B cell (primary cell): ENCODE data around the gene SEC16B. TPM values are rescaled to one million over a fixed set of nuclear protein-coding genes. Genes with fewer than 3 reads are reported as not detected.

ENCODE experiments used
- ATAC-seq: fragments of 200-7000 bp; cut with Tn5 transposase; one replicate; pipeline ENCODE4 v1.10.0; 2021; ENCODE audit warnings: low read depth, mild to moderate bottlenecking, moderate number of reproducible peaks, moderate library complexity
- CTCF ChIA-PET: fragments of 350-600 bp; sonication (Branson Sonifier 250); formaldehyde crosslinking; loops from one replicate; lab custom pipeline; 2021; ENCODE audit warnings: antibody characterized with exemption, inconsistent platforms; lab: Charles Lee
- POLR2A ChIA-PET: fragments of 350-600 bp; sonication (Branson Sonifier 250); formaldehyde crosslinking; loops from one replicate; lab custom pipeline; 2021; ENCODE audit warnings: antibody characterized with exemption; lab: Charles Lee
- DNase-seq: peaks from one replicate; pipeline ENCODE4 v3.0.0; 2013
- H2AFZ ChIP-seq: 2 replicates; pipeline ENCODE4 v1.6.1; 2012; ENCODE audit warnings: mild to moderate bottlenecking, low read depth, low read length; ENCODE audit not compliant: insufficient read depth, poor library complexity, severe bottlenecking
- H3K27ac ChIP-seq, 2 donors: 1 replicate in 1 of 2; 2 replicates in 1 of 2; pipeline ENCODE4 v1.5.1; 2012 to 2013; ENCODE audit warnings: low read length in 2 of 2, mild to moderate bottlenecking in 2 of 2, moderate library complexity in 1 of 2
- H3K27me3 ChIP-seq, 4 experiments: fragments of 200-600 bp in 1 of 4; sonication (generic) in 1 of 4; replicated peaks in 1 of 4; 1 replicate in 2 of 4; 2 replicates in 2 of 4; pipeline versions ENCODE4 v1.6.1 to v1.7.0; 2013 to 2016; ENCODE audit warnings: low read length in 3 of 4, mild to moderate bottlenecking in 2 of 4, mixed read lengths in 1 of 4, moderate library complexity in 1 of 4; ENCODE audit not compliant: insufficient read depth in 4 of 4, control insufficient read depth in 3 of 4; ENCODE audit errors: control extremely low read depth in 1 of 4
- H3K36me3 ChIP-seq, 2 experiments: replicated peaks in 1 of 2; 1 replicate in 1 of 2; 2 replicates in 1 of 2; pipeline versions ENCODE4 v1.6.1 to v1.7.1; 2013; ENCODE audit warnings: low read length in 1 of 2; ENCODE audit not compliant: insufficient read depth in 2 of 2, control insufficient read depth in 1 of 2; ENCODE audit errors: control extremely low read depth in 1 of 2, extremely low read depth in 1 of 2
- H3K4me1 ChIP-seq, 2 donors: fragments of 200-600 bp in 1 of 2; sonication (generic) in 1 of 2; 1 replicate in 1 of 2; 2 replicates in 1 of 2; pipeline versions ENCODE4 v1.5.1 to v1.6.1; 2013 to 2017; ENCODE audit warnings: low read length in 2 of 2; ENCODE audit not compliant: control insufficient read depth in 2 of 2, insufficient read depth in 2 of 2
- H3K4me2 ChIP-seq: replicated peaks from 2 replicates; pipeline ENCODE3; 2012; ENCODE audit warnings: mild to moderate bottlenecking, low read depth, low read length; ENCODE audit not compliant: poor library complexity, severe bottlenecking
- H3K4me3 ChIP-seq, 5 experiments: fragments of 200-600 bp in 1 of 5; sonication (generic) in 1 of 5; 1 replicate in 3 of 5; 2 replicates in 2 of 5; pipeline versions ENCODE4 v1.5.1 to v1.7.0; 2011 to 2016; ENCODE audit warnings: low read length in 4 of 5, mild to moderate bottlenecking in 4 of 5, low read depth in 2 of 5, control low read depth in 1 of 5, moderate library complexity in 1 of 5; ENCODE audit not compliant: insufficient read depth in 1 of 5; ENCODE audit errors: control extremely low read depth in 1 of 5, extremely low read depth in 1 of 5
- H3K79me2 ChIP-seq: fragments of 200-600 bp; sonication (generic); one replicate; pipeline ENCODE4 v1.6.0; 2016; ENCODE audit warnings: low read length; ENCODE audit not compliant: control insufficient read depth, insufficient read depth
- H3K9ac ChIP-seq: fragments of 200-600 bp; sonication (generic); 2 replicates; pipeline ENCODE4 v1.6.1; 2017; ENCODE audit warnings: mild to moderate bottlenecking, low read length, moderate library complexity
- H3K9me3 ChIP-seq, 3 donors: one replicate each; pipeline versions ENCODE4 v1.6.1 to v1.7.1; 2013; ENCODE audit warnings: low read length in 2 of 3; ENCODE audit not compliant: control insufficient read depth in 2 of 3, insufficient read depth in 1 of 3; ENCODE audit errors: control extremely low read depth in 1 of 3
- H4K20me1 ChIP-seq: 2 replicates; pipeline ENCODE4 v1.6.0; 2012; ENCODE audit warnings: mild to moderate bottlenecking, low read length; ENCODE audit not compliant: insufficient read depth, control insufficient read depth, poor library complexity, severe bottlenecking
- H3K27ac Mint-ChIP-seq: one replicate; pipeline ENCODE4 v1.8.0; 2021; ENCODE audit warnings: mixed read lengths
- H3K27me3 Mint-ChIP-seq: one replicate; pipeline ENCODE4 v1.8.0; 2021; ENCODE audit warnings: mixed read lengths
- H3K4me1 Mint-ChIP-seq: one replicate; pipeline ENCODE4 v1.8.0; 2021; ENCODE audit warnings: mixed read lengths
- H3K4me3 Mint-ChIP-seq: one replicate; pipeline ENCODE4 v1.8.0; 2021; ENCODE audit warnings: mixed read lengths
- H3K9me3 Mint-ChIP-seq: one replicate; pipeline ENCODE4 v1.8.0; 2022; ENCODE audit warnings: mixed read lengths; ENCODE audit not compliant: insufficient read depth
- EZH2 ChIP-seq: IDR thresholded peaks from 2 replicates; pipeline ENCODE4 v1.6.1; 2012; ENCODE audit warnings: borderline replicate concordance, low read depth, mild to moderate bottlenecking, moderate library complexity, low read length; ENCODE audit not compliant: insufficient read depth, poor library complexity, severe bottlenecking
- WGBS: methylation state at CpG from one replicate; pipeline ENCODE4 v1.1.5; 2013; ENCODE audit warnings: missing lambda C conversion rate; ENCODE audit not compliant: insufficient coverage; 5-methylcytosine and 5-hydroxymethylcytosine counted together
- intact Hi-C: fragments of 100-400 bp; cut with micrococcal nuclease; formaldehyde crosslinking; loops from one replicate; pipeline ENCODE4 v1.10.0; 2022
- polyA plus RNA-seq: library from polyadenylated mRNA; depleted of rRNA; stranded (reverse); fragments of >200 nt; gene quantifications from 2 replicates; pipeline ENCODE4 v1.2.3, GENCODE V29; 2012
- small RNA-seq: library from RNA; depleted of rRNA; stranded (forward); fragments of <200 nt; gene quantifications from one replicate; pipeline ENCODE3, GENCODE V24; 2012; ENCODE audit warnings: low replicate concordance, low read depth; ENCODE audit not compliant: insufficient read length
- total RNA-seq, 2 donors: library from RNA; stranded (reverse); fragments of 120-200 nt in 1 of 2; gene quantifications; 1 replicate in 1 of 2; 2 replicates in 1 of 2; pipeline versions ENCODE4 v1.2.3 to v1.2.4, GENCODE V29; 2013 to 2022
- TF ChIP-seq, protein P1 (sequence below): fragments of 200-600 bp; IDR thresholded peaks from one replicate; pipeline ENCODE4 v1.8.0; 2022; ENCODE audit warnings: antibody characterized with exemption, mild to moderate bottlenecking

SEC16B gene
- total and polyA plus RNA-seq, 2 donors (not counting 1 experiment from before 2014, with no cell fraction given): 0.03 to 0.10 TPM

DNA sequence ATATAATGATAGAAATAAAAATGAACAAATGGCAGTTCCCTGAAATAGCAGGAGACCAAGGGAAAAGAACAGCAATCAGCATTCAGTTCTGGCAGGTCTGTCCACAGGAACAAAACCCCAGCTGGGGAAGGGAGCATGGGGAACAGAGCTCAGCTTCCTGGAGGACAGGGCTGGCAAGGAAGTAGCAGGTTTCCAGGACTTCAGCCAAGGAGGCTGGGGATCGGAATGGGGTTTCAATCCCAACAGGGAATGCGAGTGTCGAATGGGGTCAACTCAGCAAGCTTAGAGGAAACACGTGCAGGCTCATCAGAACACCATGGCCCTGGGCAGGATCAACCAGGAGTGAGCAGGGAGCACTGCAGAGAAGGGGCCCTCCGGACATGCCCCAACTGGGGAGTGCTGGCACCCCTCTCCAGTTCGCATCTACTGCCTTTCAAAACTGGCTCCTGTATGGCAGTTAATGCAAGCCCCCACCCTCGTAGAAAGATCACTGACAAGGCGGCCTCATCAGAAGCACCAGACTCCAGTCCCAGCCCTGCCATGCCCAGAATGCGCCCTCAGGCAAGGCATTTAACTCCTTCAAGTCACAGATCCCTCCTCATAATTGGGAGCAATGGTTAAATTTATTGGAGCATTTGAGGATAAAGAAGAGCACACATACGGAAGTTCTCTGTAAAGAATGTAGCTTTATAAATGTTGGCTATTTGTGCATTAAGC lies 72.4 kb downstream of the SEC16B start:
- Histone ChIP-seq H3K27ac (no peak overlapping the region), H3K79me2 (no peaks in the 10 kb centered on the region), H3K4me3 (no peak overlapping the region), H3K4me1 (no peaks in the 10 kb centered on the region), H2AFZ (no peak overlapping the region), H3K4me2 (no peak overlapping the region), H4K20me1 (no peaks in the 10 kb centered on the region), H3K27me3 (no peaks in the 10 kb centered on the region), H3K9ac (no peak overlapping the region), H3K9me3 (peaks cover 0 to 6% (median 0%) of the 10 kb centered on the region in 3 donors), H3K36me3 (no peaks in the 10 kb centered on the region)
- 77% methylated on average over 8 of the region's 10 CpGs for WGBS
- no peak for TF ChIP-seq EZH2
- TF ChIP-seq, protein P1, sequence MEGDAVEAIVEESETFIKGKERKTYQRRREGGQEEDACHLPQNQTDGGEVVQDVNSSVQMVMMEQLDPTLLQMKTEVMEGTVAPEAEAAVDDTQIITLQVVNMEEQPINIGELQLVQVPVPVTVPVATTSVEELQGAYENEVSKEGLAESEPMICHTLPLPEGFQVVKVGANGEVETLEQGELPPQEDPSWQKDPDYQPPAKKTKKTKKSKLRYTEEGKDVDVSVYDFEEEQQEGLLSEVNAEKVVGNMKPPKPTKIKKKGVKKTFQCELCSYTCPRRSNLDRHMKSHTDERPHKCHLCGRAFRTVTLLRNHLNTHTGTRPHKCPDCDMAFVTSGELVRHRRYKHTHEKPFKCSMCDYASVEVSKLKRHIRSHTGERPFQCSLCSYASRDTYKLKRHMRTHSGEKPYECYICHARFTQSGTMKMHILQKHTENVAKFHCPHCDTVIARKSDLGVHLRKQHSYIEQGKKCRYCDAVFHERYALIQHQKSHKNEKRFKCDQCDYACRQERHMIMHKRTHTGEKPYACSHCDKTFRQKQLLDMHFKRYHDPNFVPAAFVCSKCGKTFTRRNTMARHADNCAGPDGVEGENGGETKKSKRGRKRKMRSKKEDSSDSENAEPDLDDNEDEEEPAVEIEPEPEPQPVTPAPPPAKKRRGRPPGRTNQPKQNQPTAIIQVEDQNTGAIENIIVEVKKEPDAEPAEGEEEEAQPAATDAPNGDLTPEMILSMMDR: no peak
- Mint-ChIP-seq H3K27ac (no peak overlapping the region), H3K4me3 (no peak overlapping the region), H3K27me3 (peaks cover 2% of the 10 kb centered on the region), H3K4me1 (no peaks in the 10 kb centered on the region), H3K9me3 (peaks cover 2% of the 10 kb centered on the region)
- ChIA-PET CTCF (no interaction called here), POLR2A (no interaction called here)
- intact Hi-C loops: no loop called here
- ATAC-seq: no peak
- DNase-seq: no peak

Small RNAs within 50 kb of the gene (small RNA-seq; reads per million reads assigned to genes)
- not detected for gene AL359075.1

Other genes starting within 250 kb of the SEC16B start
- 0.02 and 0.12 TPM in 2 replicates for gene RASAL2, start 124.0 kb upstream of the SEC16B start, total RNA-seq
- 0.03 TPM in 1 of 2 replicates, not detected in the other for gene RASAL2, start 124.0 kb upstream of the SEC16B start, polyA plus RNA-seq